PC-9 (cell line): Measurements from ENCODE around the gene ZNRF1.

Source experiments
- CTCF ChIP-seq: fragments of 200-600 bp; sonication (generic); conservative IDR thresholded peaks from 2 replicates; pipeline ENCODE4 v1.6.1; 2017; ENCODE audit warnings: mixed run types, antibody characterized with exemption, mild to moderate bottlenecking, moderate library complexity
- EZH2 ChIP-seq: fragments of 200-600 bp; sonication (generic); IDR thresholded peaks from 2 replicates; pipeline ENCODE4 v1.8.0; 2017; ENCODE audit warnings: antibody characterized with exemption, low read depth

GRCh38 chr16:74991593-74992403 is 7.0 kb upstream of the ZNRF1 start:
- TF ChIP-seq CTCF (no peak), EZH2 (no peak)
